Fibroblast of peridontal ligament (primary cell): ENCODE data around the gene TMEM167A.

Source experiments
- DNase-seq: peaks from one replicate; pipeline ENCODE4 v3.0.0-alpha.2; 2010; ENCODE audit errors: extremely low read depth

The TMEM167A gene, protein sequence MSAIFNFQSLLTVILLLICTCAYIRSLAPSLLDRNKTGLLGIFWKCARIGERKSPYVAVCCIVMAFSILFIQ

DNA sequence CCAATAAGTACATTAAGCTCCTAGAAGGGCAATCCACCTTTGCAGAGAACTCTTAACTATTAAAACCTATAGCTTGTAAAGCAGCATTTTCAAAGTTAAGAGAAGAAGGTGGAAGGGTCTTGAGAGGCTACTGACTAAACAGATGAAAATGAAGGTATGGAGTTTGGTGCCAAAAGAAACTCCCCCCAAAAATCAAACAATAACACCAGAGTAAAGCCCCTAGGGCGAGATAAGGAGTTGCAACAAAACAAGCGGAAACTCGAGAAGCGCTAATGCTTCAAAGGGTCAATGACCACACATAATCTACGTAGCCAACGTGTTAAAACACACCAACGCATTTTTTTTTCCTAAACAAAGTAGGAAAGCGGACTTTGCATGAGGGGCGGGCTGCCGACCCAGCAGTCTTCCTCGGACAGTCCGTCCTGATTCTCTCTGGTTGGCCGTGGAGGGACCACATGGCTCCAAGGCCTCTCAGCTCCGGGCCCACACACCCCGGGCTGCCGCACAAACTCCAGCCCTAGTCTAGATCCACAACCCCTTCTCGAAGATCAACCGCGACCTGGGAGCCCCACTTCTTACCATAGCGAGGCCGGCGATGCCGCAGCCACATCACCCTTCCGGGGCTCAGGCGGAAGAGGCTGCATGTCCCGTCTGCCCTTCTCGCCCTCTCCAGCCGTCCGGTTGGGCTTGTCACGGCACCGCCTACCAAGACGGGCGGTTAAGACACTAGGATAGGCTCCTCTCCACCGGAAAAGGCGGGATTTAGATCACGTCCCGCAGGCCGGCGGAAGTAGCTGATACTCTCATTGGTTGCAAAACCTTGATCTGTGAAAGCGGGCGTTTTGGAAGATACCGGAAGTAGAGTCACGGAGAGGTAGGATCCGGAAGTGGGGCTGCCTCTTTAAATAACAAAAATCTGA is at the start of gene TMEM167A, which contains the start of gene XRCC4:
Gene TMEM167A (minus strand): TSS at position 653 of the 920 bp plus-strand sequence. CDS start 71 bp downstream, at position 582.
Gene XRCC4 (plus strand): TSS at position 806 of the 920 bp plus-strand sequence. CDS start 27,373 bp downstream, outside the sequence.
- DNase-seq: peak; percentile 99

GRCh38 chr5:83126501-83126900 is 49.3 kb upstream of the TMEM167A start:
- DNase-seq: no peak

DNA sequence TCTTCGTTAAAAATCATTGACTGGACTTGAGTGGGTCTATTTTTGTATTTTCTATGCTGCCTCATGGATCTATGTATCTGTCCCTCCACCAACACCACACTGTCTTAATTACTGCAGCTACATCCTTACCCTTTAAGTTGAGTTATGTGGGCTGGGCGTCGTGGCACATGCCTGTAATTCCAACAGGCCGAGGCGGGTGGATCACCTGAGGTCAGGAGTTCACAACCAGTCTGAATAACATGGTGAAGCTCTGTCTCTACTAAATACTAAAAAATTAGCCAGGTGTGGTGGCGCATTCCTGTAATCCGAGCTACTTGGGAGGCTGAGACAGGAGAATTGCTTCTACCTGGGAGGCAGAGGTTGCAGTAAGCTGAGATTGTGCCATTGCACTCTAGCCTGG is 48.4 kb upstream of the TMEM167A start:
- DNase-seq: no peak

GRCh38 chr5:83124593-83124992 is 47.4 kb upstream of the TMEM167A start:
- no peak for DNase-seq

GRCh38 chr5:83118976-83119375 is 41.8 kb upstream of the TMEM167A start:
- DNase-seq: peak; percentile 20

DNA sequence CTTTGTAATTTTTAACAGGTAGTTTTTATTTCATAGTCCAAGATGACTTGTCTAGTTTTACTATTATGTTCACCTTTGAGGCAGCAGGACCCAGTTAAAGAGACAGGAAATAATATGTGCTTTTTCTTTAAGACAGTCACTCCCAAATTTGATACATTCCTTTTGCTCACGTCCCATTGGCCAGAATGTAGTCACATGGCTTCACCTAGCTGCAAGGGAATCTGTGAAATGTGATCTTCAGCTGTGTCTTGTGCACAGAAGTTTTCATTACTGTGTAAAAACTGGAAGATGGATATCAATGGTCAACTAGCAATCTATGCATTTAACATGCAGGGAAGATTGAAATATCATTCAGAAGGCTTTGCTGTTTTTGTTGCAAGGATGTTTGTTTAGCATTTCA is 41.3 kb upstream of the TMEM167A start:
- DNase-seq: no peak

GRCh38 chr5:83115816-83116215 is 38.6 kb upstream of the TMEM167A start:
- DNase-seq: no peak

DNA sequence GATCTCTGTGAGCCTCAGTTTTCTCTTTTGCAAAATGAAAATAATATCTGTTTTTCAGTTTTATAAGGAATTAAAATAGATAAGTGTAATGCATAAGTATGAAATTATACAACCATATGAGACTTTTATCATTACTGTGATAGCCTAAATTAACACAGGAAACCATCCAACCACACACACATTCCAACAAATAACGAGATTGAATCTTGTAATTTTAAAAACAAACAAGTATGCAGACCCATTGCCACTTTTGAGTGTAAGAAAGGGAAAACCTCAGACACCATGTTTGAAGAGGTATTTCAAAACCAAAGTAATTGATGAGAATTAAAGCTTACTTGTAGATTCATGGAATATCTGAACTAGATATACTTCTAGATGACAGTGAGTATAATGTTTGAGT is 32.2 kb upstream of the TMEM167A start:
- DNase-seq: no peak

GRCh38 chr5:83107692-83108420 is 30.7 kb upstream of the TMEM167A start:
- no peak for DNase-seq

DNA sequence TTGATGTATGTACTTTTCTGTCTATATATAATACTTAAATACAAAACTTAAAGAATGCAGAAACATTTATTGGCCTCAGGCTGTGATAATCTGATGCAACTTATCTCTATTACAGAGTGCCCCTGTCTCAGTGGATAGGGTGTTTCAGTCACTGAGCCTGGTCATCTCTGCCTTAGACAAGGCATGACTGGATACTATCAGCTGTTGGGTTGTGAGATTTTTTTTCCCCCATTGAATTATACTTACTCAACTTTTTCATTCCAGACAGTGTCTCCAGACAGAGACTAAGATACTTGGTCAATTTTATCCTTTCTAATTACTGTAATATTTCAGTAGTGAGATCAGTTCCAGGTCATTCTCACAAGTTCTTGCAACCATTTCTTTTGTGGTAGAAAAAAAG is 26.8 kb upstream of the TMEM167A start:
- DNase-seq: no peak

GRCh38 chr5:83102364-83102980 is 25.3 kb upstream of the TMEM167A start:
- no peak for DNase-seq

DNA sequence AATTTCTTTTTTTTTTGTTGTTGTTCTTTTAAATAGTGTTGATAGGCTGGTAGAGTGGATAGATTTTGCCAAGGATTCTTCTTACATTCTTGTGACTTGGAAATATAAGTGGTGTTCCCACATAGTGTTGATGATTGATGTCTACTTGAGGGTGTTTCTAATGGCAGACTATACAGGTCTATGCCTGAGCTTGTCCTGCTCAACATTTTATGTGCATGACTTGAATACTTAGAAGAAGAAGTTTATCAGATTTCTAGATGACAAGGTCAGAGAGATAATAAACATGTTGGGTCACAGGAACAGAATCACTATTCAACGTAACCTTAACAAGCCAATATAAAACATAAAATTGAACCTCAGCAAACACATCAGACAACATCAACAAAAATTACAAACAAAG is 24.3 kb upstream of the TMEM167A start:
- no peak for DNase-seq

DNA sequence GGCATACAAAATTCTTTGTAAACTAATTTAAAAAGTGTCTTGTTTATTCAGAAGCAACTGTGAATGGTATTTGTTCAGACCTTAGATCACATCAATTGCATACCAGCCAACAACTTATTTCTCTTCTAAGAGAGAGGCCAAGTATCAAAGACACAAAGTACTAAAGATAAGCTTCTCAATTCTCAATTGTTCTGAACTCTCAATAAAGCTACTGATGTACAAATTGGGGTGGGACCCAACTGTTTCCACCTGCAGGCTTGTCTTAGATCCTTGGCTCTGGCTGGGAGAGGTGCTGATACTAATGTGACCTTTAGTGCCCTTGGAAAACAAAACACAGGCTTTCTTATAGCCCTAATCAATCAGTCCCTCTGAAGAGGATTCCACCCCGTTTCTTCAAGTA is 22.3 kb upstream of the TMEM167A start:
- DNase-seq: no peak

- DNase-seq: no peak
Observed at GRCh38 chr5:83099001-83099400, 21.8 kb upstream of the TMEM167A start.

- peak; percentile 54 for DNase-seq
Observed at GRCh38 chr5:83097689-83098231, 20.6 kb upstream of the TMEM167A start.

DNA sequence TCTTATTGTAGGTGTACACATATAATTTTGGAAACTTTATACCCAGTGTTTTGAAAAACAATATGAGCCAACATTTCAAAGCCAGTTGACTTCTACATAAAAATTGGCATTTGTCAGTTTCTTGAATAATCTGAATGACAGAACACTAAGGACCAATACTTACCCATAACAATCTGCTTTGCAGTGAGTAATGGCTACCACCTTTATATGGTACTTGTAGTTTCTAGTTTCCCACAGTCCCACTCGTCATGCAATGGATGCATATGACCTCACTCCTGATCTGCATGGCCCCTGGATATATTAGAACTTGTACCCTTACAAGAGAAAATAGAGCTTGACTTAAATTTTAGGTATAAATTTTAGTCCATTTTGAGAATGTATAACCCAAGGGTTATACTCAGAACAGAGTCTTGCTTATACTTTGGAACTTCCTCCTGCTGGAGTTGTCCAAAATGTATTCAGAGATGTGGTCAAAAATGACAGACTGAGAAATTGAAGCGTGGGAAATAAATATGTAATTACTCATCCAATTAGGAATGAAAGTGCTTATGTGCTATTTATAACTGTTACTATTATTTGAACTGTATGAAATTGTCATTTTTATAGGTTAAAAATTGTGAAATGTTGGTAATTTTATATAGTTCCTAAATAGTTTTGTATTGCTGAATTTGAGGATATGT is 19.6 kb upstream of the TMEM167A start:
- no peak for DNase-seq

- peak; percentile 70 for DNase-seq
Observed at GRCh38 chr5:83095957-83096539, 18.9 kb upstream of the TMEM167A start.

- no peak for DNase-seq
Observed at GRCh38 chr5:83095163-83095956, 18.2 kb upstream of the TMEM167A start.

GRCh38 chr5:83093692-83094091 is 16.5 kb upstream of the TMEM167A start:
- DNase-seq: no peak

- DNase-seq: no peak
Observed at GRCh38 chr5:83092619-83093018, 15.4 kb upstream of the TMEM167A start.
